ENCODE measurements around the gene KRT16.
"Not testable (repeated sequence)": the region's sequence is repeated elsewhere in the genome, so short reads cannot be mapped to it uniquely, and the experiment has no call there.

Gene KRT16

DNA sequence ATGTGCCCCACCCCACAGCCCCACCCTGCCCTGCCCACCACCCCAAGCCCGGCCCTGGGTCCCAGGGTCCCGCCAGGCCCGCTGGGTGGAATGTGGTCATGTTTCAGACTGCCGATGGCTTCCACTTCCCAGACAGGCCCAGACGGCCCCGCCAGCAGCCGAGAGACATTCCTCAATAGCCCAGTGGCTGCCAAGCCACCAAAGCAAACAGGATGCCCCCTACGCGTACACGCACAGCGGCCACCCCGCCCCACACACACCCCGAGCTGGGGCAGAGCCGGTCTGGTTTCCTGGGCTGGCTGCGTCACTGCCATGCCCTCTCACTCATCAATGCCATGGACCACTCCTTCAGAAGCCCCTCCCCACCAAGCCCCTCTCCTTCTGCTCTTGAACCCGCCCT, 13.0 kb upstream of the KRT16 start:
- Mint-ChIP-seq H3K36me3 (ENCODE audit: low read depth) (no peaks in the 10 kb centered on the region), H3K4me1 (ENCODE audit: low read depth) (no peaks in the 10 kb centered on the region), H3K27ac (no peak overlapping the region), H3K27me3 (no peaks in the 10 kb centered on the region), H3K9me3 (no peaks in the 10 kb centered on the region), H3K4me3 (no peak overlapping the region)

DNA sequence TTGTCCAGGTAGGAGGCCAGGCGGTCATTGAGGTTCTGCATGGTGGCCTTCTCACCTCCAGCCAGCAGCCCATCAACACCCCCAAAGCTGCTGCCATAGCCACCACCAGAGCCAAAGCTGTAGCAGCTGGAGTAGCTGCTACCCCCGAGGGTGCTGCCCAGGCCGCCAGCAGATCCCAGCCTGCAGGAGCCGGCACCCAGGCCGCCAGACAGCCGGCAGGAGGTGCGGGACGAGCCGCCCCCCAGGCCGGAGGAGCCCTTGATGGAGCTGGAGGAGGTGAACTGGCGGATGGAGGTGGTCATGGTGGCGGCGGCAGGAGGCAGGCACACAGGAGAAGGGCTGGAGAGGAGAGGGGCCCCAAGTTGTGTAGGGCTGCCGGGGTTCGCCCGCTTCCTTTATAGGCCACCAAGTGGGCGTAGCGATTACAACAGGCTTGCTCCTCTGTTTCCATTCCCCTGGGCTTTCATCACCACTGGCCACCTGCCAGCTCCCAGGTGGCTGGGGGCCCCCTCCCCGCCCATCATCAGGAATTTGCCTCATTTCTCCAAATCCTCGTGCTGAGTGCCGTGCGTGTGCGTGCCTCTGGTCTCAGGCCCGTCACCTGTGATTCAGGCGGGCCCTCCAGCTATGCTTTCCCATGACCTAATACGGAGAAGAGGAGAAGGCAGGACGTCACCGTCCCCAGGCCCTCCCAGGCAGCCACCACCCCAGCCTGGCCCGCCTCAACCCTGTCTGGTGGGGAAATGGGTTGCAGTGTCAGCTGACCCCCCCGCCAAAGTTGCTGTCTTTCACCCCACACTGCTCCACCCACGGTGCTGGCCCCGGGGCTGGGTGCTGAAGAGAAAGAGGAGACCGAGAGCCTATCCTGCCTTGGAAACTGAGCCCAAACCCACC, 11.9 kb upstream of the KRT16 start, which contains the start of gene KRT17:
Gene KRT17 (minus strand): TSS at position 368 of the 894 bp plus-strand sequence. CDS start 66 bp downstream, at position 302.
- H3K4me3 Mint-ChIP-seq: no peak within 1 kb of the TSS
- H3K36me3 Mint-ChIP-seq (ENCODE audit: low read depth): no peaks in the 10 kb centered on the region
- no peak within 1 kb of the TSS for H3K27ac Mint-ChIP-seq
- H3K27me3 Mint-ChIP-seq: no peaks in the 10 kb centered on the region
- H3K9me3 Mint-ChIP-seq: no peaks in the 10 kb centered on the region
- no peaks in the 10 kb centered on the region for H3K4me1 Mint-ChIP-seq (ENCODE audit: low read depth)

DNA sequence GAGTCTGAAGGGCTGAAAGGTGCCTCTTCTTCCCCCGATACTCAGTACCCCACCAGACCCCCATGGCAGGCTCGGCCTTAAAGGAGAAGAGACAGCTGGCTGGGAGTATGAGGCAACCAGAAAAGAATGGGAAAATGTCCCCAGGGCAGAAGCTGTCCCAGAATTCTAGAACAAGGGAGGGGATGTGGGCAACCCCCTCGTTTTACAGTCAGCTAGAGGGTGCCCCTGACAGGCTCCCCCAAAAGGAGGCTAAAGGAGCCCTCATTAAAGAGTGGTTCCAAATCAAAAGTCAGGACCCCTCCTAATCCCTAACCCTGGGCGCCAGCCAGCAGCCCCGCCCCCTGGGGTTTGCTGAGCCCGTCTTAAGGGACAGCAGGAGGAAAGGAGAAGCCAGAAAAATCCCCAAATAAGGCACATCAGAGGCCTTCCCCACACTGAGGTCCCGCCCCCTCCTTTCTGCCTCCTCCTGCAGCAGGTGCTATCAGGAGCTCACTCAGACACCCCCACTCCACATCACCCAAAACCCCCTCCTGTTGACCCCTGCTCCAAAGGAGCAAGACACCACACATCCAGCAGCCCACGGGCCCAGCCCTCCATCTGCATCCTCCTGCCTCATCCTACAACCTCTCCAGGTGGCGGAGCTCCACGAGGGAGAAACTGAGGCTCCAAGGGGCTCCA, 10.8 kb upstream of the KRT16 start:
- not testable (repeated sequence) for H3K4me3 Mint-ChIP-seq; H3K36me3 Mint-ChIP-seq (ENCODE audit: low read depth); H3K4me1 Mint-ChIP-seq (ENCODE audit: low read depth); H3K9me3 Mint-ChIP-seq; H3K27ac Mint-ChIP-seq; H3K27me3 Mint-ChIP-seq

DNA sequence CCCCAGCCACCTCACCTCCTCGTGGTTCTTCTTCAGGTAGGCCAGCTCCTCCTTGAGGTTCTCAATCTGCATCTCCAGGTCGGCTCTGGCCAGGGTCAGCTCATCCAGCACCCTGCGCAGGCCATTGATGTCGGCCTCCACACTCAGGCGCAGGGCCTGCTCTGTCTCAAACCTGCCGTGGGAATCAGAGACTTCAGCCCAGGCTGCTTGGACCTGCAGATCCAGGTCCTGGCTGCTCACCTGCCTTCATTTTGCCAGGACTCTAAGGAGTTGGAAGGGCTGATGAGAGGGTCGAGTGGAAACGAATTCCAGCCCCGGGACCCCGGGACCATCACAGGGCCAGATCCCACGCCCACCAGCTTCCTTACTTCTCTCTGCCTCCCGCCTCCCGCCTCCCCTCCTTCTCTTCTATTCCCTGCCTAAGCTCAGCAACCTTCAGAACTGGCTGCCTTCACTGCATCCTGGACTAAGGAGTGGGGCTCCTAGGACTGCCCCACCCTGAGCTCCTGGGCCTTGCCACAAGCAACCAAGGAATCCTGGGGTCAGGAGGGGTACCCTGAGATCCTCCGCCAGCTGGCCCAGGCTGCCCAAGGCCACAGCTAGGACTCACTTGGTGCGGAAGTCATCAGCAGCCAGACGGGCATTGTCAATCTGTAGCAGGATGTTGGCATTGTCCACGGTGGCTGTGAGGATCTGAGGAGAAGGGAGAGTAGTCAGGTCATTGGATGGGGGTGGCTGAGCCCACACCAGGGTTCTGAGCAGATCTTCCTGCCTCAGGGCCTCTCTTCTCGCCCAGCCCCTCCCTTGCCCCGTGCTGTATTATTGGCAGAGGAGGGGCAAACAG, 10.0 kb upstream of the KRT16 start:
- not testable (repeated sequence) for H3K36me3 Mint-ChIP-seq (ENCODE audit: low read depth); H3K4me3 Mint-ChIP-seq; H3K4me1 Mint-ChIP-seq (ENCODE audit: low read depth); H3K27me3 Mint-ChIP-seq; H3K9me3 Mint-ChIP-seq; H3K27ac Mint-ChIP-seq

DNA sequence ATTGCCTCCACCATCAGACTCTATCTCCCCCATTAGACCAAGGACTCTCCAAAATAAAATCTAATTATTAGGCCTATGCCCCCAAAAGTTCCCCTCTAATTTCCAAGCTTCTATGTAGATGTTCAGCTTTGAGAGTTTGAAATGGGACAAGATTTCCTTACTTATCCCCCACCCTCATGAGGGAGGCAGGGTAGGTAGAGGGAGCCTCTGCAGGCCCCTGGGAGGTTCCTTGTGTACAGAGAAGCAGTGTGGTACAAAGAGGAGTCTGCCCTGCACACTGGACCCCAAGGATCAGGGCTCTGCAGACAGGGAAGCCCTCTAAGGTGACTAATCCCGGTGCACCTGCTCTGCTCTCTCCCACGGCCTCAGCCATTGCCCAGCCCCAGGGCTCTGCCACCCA, 9.3 kb upstream of the KRT16 start:
- Mint-ChIP-seq H3K4me3 (no peak overlapping the region), H3K9me3 (no peaks in the 10 kb centered on the region), H3K27ac (no peak overlapping the region), H3K27me3 (no peaks in the 10 kb centered on the region), H3K36me3 (ENCODE audit: low read depth) (no peaks in the 10 kb centered on the region), H3K4me1 (ENCODE audit: low read depth) (no peaks in the 10 kb centered on the region)

DNA sequence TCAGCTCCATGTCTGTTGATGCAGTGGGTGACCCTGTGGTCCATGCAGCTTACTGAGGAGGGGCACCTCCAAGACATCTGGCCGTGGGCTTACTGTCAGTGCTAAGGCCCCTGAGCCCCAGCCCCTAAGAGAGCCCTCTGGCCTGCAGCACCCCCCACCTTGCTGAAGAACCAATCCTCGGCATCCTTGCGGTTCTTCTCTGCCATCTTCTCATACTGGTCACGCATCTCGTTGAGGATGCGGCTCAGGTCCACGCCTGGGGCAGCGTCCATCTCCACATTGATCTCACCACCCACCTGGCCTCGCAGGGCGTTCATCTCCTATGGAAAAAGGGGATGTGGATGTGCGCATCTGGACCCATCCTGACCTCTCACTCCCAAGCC, 8.9 kb upstream of the KRT16 start:
- not testable (repeated sequence) for H3K27ac Mint-ChIP-seq; H3K9me3 Mint-ChIP-seq; H3K4me3 Mint-ChIP-seq; H3K36me3 Mint-ChIP-seq (ENCODE audit: low read depth); H3K4me1 Mint-ChIP-seq (ENCODE audit: low read depth); H3K27me3 Mint-ChIP-seq

DNA sequence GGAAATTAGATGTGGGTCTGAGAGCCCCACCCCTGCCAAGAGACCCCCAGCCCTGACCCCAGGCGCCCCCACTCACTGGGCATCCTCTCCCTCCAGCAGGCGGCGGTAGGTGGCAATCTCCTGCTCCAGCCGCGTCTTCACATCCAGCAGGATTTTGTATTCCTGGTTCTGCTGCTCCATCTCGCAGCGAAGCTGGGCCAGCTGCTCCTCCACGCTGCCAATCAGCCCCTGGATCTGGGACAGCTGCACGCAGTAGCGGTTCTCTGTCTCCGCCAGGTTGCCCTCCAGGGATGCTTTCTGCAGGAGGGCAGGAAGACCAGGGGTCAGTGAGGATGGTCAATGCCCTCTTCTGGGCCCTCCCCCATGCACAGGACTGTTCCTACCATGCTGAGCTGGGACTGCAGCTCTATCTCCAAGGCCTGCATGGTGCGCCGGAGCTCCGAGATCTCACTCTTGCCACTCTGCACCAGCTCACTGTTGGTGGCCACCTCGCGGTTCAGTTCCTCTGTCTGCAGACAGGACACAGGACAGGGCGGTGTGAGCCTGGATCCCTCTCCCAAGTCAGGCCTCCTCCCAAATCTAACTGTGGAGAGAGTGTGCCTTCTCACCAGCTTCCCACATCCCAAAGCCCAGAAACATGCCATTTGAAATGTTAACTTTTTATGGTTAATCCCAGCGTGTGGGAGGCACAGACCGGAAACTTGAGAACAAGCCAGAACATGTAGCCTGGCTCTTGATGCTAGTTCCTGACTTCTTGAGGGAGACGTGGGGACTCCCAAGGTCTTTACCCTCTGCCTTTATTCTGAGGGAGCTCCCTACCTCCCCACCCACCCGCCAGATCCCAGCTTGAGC, 8.2 kb upstream of the KRT16 start:
- Mint-ChIP-seq H3K4me1 (ENCODE audit: low read depth) (no peaks in the 10 kb centered on the region), H3K9me3 (no peaks in the 10 kb centered on the region), H3K36me3 (ENCODE audit: low read depth) (no peaks in the 10 kb centered on the region), H3K4me3 (no peak overlapping the region), H3K27me3 (no peaks in the 10 kb centered on the region), H3K27ac (no peak overlapping the region)

DNA sequence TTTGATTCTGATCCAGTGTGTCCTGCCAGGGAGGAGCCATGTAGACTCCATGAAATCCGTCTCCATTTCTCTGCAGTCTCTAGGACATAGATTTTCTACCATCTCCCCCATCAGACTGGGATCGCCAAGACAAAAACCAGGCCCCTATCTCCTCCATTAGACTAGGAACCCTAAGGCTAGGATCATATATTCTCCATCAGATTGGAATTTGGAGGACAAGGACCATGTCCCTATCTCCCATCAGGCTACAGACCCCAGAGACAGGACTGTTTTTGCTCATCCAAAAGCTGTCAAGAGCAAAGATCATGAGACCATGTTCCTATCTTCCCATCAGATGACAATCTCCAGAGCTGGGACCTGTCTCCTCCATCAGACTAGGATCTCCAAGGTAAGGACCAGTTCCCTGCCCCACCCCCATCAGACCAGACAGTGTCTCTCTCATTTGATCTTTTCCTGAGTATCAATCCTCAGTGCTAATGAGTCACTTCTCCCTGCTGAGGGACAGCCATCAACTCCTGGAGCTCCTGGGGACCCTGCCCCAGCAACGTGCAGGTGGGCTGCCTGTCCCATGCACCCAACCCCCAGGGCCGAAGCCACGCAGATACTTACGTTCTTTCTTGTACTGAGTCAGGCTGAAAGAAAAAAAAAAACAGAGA, 7.5 kb upstream of the KRT16 start:
- not testable (repeated sequence) for H3K9me3 Mint-ChIP-seq; H3K4me3 Mint-ChIP-seq; H3K4me1 Mint-ChIP-seq (ENCODE audit: low read depth); H3K27ac Mint-ChIP-seq; H3K36me3 Mint-ChIP-seq (ENCODE audit: low read depth); H3K27me3 Mint-ChIP-seq

DNA sequence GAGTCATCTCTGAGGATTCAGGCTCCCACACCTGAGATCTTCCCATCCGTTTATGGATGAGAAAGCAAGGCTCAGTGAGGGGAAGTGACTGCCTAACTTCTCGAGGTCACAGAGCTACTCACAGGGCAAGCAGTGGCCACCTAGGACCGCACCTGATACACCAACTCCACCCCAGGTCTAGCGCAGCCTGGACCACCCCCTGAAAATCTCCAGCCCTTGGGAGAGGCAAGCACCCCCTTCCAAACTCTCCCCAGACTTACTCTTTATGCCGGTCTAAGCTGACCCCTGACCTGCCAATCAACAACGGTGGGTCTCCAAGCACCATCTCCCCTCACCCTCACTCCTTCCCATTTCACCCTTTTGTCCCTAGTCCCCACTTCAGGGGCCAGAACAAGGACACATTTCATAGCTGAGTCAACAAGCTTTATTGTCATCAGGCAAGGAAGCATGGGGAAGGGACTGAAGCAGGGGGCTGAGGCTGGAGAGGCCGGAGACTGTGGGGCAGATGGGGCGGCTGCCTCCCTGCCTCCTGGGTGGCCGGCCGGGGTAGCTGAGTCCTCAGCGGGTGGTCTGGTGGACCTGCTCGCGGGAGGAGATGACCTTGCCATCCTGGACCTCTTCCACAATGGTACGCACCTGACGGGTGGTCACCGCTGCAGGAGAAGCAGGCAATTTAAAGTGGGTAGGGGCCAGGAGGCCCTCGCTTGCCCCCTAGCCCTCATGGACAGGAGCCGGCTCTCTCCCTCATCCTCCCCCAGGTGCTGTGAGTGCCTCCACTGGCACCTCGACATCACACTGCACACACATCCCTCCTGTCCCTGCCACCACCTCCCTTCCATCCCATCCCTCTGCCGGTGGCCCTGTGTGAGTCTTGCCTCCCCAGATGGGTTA, 6.7 kb upstream of the KRT16 start:
- H3K27ac Mint-ChIP-seq: no peak overlapping the region
- H3K4me1 Mint-ChIP-seq (ENCODE audit: low read depth): no peaks in the 10 kb centered on the region
- no peaks in the 10 kb centered on the region for H3K9me3 Mint-ChIP-seq
- no peak overlapping the region for H3K4me3 Mint-ChIP-seq
- H3K27me3 Mint-ChIP-seq: no peaks in the 10 kb centered on the region
- H3K36me3 Mint-ChIP-seq (ENCODE audit: low read depth): no peaks in the 10 kb centered on the region

DNA sequence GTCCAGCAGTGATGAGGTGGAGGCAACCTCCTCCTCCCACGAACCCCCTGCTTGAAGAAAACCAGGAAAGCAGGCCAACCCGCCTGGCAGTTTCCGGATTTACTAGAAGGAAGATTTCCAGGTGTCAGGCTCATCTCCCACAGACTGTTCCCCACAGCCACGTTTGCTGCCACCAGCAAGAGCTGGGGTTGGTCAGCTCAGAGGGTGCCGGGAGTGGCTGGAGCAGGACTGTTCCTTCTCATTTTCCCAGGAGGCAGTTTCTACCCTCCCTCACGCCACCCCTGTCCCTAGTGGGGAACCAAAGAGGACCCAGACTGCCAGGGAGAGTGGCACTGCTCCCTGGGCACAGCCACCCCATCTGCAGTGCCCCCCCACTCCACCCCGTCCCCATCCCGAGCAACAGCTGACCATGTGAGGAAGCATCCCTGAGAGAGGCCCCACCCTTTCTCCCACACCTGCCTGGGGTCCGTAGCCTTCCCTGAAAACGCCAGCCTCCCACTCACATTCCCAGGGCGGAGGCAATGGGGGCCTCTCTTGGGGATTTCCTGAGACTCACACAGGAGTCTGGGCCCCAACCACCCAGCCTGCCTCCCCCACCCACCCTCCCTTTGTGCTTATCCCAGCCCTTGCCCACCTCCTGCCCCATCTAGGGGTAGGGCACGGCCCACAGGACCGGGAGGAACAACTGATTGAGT, 5.9 kb upstream of the KRT16 start:
- Mint-ChIP-seq H3K4me1 (ENCODE audit: low read depth) (no peaks in the 10 kb centered on the region), H3K36me3 (ENCODE audit: low read depth) (no peaks in the 10 kb centered on the region), H3K27me3 (no peaks in the 10 kb centered on the region), H3K27ac (no peak overlapping the region), H3K9me3 (no peaks in the 10 kb centered on the region), H3K4me3 (no peak overlapping the region)

DNA sequence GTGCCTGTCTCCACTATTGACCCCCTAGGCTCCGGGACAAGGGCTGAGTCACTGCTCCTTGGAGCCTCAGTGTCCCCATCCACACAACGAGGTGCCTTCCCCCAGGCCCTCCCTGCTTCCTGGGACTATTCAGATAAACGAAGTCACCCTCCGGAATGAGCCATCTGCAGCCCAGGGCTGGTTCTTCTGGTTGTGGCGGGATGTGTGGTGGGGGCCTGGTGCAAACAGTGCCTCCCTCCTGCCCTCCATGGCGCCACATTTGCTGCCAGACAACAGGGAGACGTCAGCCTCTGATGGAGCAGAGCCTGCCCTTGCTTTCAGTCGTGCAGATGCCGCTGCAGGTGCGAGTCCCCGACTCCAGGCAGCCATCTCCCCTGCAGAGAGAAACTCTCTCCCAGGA, 5.1 kb upstream of the KRT16 start:
- H3K4me3 Mint-ChIP-seq: no peak overlapping the region
- H3K36me3 Mint-ChIP-seq (ENCODE audit: low read depth): no peaks in the 10 kb centered on the region
- no peaks in the 10 kb centered on the region for H3K9me3 Mint-ChIP-seq
- no peak overlapping the region for H3K27ac Mint-ChIP-seq
- H3K4me1 Mint-ChIP-seq (ENCODE audit: low read depth): no peaks in the 10 kb centered on the region
- H3K27me3 Mint-ChIP-seq: no peaks in the 10 kb centered on the region

DNA sequence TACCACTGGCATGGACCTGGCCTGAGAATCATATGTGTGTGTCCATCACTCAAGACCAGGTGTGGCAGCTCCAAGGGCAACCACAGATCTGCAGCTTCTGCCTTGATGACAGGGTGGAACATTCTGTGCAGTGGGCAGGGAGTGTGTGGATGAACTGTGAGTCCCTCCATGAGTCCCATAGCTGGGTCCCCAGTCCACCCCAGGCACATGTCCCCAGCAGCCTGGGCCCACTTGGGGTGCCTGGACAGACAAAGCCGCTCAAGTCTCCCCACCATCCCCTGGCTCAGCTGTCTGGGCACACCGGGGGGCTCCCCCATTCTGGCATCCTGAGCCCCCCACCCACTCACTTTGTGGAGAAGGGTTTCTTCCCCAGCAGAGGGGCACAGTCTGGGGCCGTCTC, 4.6 kb upstream of the KRT16 start:
- Mint-ChIP-seq H3K27ac (no peak overlapping the region), H3K36me3 (ENCODE audit: low read depth) (no peaks in the 10 kb centered on the region), H3K27me3 (no peaks in the 10 kb centered on the region)

DNA sequence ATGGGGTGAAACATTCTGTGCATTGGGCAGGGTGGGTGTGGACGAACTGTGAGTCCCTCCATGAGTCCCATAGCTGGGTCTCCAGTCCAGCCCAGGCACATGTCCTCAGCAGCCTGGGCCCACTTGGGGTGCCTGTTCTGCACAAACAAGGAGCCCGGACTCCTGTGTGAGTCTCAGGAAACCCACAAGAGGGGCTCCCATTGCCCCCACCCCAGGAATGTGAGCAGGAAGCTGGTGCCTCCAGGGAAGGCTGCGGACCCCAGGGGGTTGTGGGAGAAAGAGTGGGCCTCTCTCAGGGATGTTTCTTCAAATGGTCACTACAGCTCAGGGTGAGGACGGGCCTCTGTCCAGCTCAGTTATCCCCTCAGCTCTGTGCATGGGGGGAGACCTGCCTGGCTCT, 3.9 kb upstream of the KRT16 start:
- H3K36me3 Mint-ChIP-seq (ENCODE audit: low read depth); H3K4me1 Mint-ChIP-seq (ENCODE audit: low read depth); H3K9me3 Mint-ChIP-seq; H3K27me3 Mint-ChIP-seq; H3K4me3 Mint-ChIP-seq; H3K27ac Mint-ChIP-seq: not testable (repeated sequence)

More for the DNA sequence above, 4.6 kb upstream of the KRT16 start:
- H3K4me1 Mint-ChIP-seq (ENCODE audit: low read depth): no peaks in the 10 kb centered on the region
- no peaks in the 10 kb centered on the region for H3K9me3 Mint-ChIP-seq
- no peak overlapping the region for H3K4me3 Mint-ChIP-seq
